SK-MEL-5 (cell line): Measurements from ENCODE around the gene AHCY. TPM values are rescaled to one million over a fixed set of nuclear protein-coding genes. Genes with fewer than 3 reads are reported as not detected.
A peak's percentile ranks its signal among the peaks of the same experiment; 100 is the strongest.
"Not testable (repeated sequence)": the region's sequence is repeated elsewhere in the genome, so short reads cannot be mapped to it uniquely, and the experiment has no call there.

Experiments
- DNase-seq: peaks from one replicate; pipeline ENCODE4 v3.0.0-alpha.2; 2016; ENCODE audit warnings: low read depth, low spot score
- in situ Hi-C: cut with HindIII; loops from 2 replicates; pipeline ENCODE4 v1.10.0; 2016; ENCODE audit warnings: low sequenced_read_pairs, high pct_unique_total_duplicates, low pct_unique_long_range_greater_than_20kb
- total RNA-seq: library from RNA; depleted of rRNA; stranded (reverse); fragments of >200 nt; shearing (Covaris generic); gene quantifications from 2 replicates; pipeline ENCODE4 v1.2.3, GENCODE V29; 2014

AHCY gene
- total RNA-seq, 1 experiment from 2014 or later, result 251 TPM

- no peak for DNase-seq
- in situ Hi-C loops, result no loop called here
These were observed 2.4 kb upstream of the AHCY start for GRCh38 chr20:34305333-34306230.

GRCh38 chr20:34302312-34302722 is 838 bp downstream of the AHCY start:
- no peak for DNase-seq
- in situ Hi-C loops, result no loop called here

GRCh38 chr20:34301587-34302311 is 1.4 kb downstream of the AHCY start:
- in situ Hi-C loops, result no loop called here

GRCh38 chr20:34300809-34301586 is 2.2 kb downstream of the AHCY start:
- peak; percentile 37 for DNase-seq
- in situ Hi-C loops, result no loop called here

More at GRCh38 chr20:34301587-34302311, 1.4 kb downstream of the AHCY start:
- DNase-seq, result no peak

- in situ Hi-C loops, result no loop called here
- DNase-seq, result no peak
These were observed 2.8 kb downstream of the AHCY start for GRCh38 chr20:34300256-34300806.

GRCh38 chr20:34299556-34300255 is 3.4 kb downstream of the AHCY start:
- in situ Hi-C loops, result no loop called here
- DNase-seq, result no peak

GRCh38 chr20:34298294-34298784 is 4.8 kb downstream of the AHCY start:
- in situ Hi-C loops, DNase-seq: not testable (repeated sequence)

GRCh38 chr20:34296468-34296867 is 6.7 kb downstream of the AHCY start:
- in situ Hi-C loops, result no loop called here

GRCh38 chr20:34295284-34295683 is 7.9 kb downstream of the AHCY start:
- in situ Hi-C loops, result no loop called here

More at GRCh38 chr20:34296468-34296867, 6.7 kb downstream of the AHCY start:
- DNase-seq, result no peak

GRCh38 chr20:34294563-34294962 is 8.6 kb downstream of the AHCY start:
- in situ Hi-C loops, result no loop called here
- DNase-seq, result no peak

More at GRCh38 chr20:34295284-34295683, 7.9 kb downstream of the AHCY start:
- DNase-seq, result no peak

GRCh38 chr20:34293589-34293988 is 9.6 kb downstream of the AHCY start:
- no peak for DNase-seq
- in situ Hi-C loops, result no loop called here

- DNase-seq, result no peak
- in situ Hi-C loops, result no loop called here
These were observed 10.0 kb downstream of the AHCY start for GRCh38 chr20:34293119-34293518.

GRCh38 chr20:34292496-34292895 is 10.7 kb downstream of the AHCY start:
- in situ Hi-C loops, result no loop called here

GRCh38 chr20:34290471-34290870 is 12.7 kb downstream of the AHCY start:
- in situ Hi-C loops, result no loop called here

More at GRCh38 chr20:34292496-34292895, 10.7 kb downstream of the AHCY start:
- no peak for DNase-seq

GRCh38 chr20:34287500-34287899 is 15.7 kb downstream of the AHCY start:
- DNase-seq, in situ Hi-C loops: not testable (repeated sequence)

More at GRCh38 chr20:34290471-34290870, 12.7 kb downstream of the AHCY start:
- DNase-seq, result no peak

GRCh38 chr20:34285450-34285849 is 17.7 kb downstream of the AHCY start:
- no peak for DNase-seq
- in situ Hi-C loops, result no loop called here

GRCh38 chr20:34283844-34284243 is 19.3 kb downstream of the AHCY start:
- in situ Hi-C loops, result no loop called here
- no peak for DNase-seq
